ENCODE results near the gene PHACTR3. TPM values are rescaled to one million over a fixed set of nuclear protein-coding genes. Genes with fewer than 3 reads are reported as not detected.

Gene PHACTR3
- total RNA-seq, 1 donor from 2014 or later: 8.7 TPM

DNA sequence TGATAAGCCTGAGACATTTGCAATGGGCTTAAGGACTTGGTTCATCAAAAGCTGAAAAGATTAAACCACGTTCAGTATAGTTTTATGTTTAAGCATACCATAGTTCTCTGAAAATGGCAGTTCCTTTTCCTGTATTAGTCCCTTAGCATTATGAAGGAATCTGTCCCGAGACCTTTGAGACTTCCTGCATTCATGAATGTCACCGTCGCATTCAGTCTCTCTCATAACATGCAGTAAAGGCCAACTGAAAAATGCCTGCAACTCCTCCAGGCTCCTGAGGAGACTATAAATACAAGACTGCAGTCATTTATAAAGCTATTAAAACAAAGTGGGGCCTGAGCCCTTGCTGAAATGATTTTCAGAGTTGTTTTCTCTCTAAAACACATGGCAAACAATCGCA is 200.0 kb downstream of the PHACTR3 start:
- Mint-ChIP-seq H3K27me3 (ENCODE audit: unreplicated experiment) (peaks cover 2% of the 10 kb centered on the region), H3K4me1 (ENCODE audit: unreplicated experiment) (peaks cover 4% of the 10 kb centered on the region), H3K27ac (ENCODE audit: unreplicated experiment) (no peak overlapping the region), H3K36me3 (ENCODE audit: low read depth, unreplicated experiment) (peaks cover 4% of the 10 kb centered on the region), H3K4me3 (ENCODE audit: unreplicated experiment) (no peak overlapping the region), H3K9me3 (ENCODE audit: unreplicated experiment) (peaks cover 3% of the 10 kb centered on the region)
- DNase-seq (ENCODE audit: low spot score): no peak
- TF ChIP-seq, protein P1, sequence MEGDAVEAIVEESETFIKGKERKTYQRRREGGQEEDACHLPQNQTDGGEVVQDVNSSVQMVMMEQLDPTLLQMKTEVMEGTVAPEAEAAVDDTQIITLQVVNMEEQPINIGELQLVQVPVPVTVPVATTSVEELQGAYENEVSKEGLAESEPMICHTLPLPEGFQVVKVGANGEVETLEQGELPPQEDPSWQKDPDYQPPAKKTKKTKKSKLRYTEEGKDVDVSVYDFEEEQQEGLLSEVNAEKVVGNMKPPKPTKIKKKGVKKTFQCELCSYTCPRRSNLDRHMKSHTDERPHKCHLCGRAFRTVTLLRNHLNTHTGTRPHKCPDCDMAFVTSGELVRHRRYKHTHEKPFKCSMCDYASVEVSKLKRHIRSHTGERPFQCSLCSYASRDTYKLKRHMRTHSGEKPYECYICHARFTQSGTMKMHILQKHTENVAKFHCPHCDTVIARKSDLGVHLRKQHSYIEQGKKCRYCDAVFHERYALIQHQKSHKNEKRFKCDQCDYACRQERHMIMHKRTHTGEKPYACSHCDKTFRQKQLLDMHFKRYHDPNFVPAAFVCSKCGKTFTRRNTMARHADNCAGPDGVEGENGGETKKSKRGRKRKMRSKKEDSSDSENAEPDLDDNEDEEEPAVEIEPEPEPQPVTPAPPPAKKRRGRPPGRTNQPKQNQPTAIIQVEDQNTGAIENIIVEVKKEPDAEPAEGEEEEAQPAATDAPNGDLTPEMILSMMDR (IDR thresholded peaks at IDR 0.05; ENCODE audit: unreplicated experiment): no peak

DNA sequence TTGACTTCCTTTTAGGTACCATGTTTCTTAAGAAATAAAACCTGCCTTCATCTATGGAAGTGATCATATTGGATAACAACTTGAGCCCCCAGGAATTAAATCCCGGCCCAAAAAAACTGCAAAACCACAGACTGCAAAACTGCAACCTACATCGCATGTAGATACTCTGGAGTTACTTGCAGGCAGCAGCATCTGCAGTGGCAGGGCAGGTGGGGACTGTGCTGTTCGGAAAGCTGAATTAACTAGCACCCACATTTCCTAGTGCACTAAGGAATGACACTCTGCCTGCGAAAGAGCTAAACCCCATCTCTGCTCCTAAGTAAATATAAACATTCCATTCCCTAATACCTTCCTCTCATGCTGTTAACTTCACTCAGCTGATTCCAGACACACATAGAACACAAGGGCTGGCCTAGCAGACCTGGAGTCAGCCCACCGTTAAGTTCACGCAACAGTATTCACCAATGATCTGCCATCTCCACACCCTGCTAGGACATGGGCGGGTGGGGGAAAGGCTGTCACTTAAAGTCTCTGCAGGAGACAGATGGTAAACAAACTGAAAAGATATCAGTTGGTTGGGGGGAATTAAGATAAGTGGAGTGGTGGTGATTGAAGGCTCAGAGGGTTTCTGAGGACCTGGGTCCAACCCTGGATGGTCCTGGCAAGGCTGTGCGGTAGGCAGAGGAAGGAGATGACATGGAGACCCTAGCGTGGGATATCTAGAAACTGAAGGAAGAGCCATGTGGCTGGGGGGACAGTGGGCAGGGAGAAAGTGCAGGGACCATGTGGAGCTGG is 200.7 kb downstream of the PHACTR3 start:
- Mint-ChIP-seq H3K9me3 (ENCODE audit: unreplicated experiment) (no peaks in the 10 kb centered on the region), H3K27ac (ENCODE audit: unreplicated experiment) (no peak overlapping the region), H3K27me3 (ENCODE audit: unreplicated experiment) (peaks cover 4% of the 10 kb centered on the region), H3K36me3 (ENCODE audit: low read depth, unreplicated experiment) (peaks cover 4% of the 10 kb centered on the region), H3K4me1 (ENCODE audit: unreplicated experiment) (peaks cover 4% of the 10 kb centered on the region), H3K4me3 (ENCODE audit: unreplicated experiment) (no peak overlapping the region)
- DNase-seq (ENCODE audit: low spot score): no peak
- TF ChIP-seq, protein P1 (IDR thresholded peaks at IDR 0.05; ENCODE audit: unreplicated experiment): no peak

DNA sequence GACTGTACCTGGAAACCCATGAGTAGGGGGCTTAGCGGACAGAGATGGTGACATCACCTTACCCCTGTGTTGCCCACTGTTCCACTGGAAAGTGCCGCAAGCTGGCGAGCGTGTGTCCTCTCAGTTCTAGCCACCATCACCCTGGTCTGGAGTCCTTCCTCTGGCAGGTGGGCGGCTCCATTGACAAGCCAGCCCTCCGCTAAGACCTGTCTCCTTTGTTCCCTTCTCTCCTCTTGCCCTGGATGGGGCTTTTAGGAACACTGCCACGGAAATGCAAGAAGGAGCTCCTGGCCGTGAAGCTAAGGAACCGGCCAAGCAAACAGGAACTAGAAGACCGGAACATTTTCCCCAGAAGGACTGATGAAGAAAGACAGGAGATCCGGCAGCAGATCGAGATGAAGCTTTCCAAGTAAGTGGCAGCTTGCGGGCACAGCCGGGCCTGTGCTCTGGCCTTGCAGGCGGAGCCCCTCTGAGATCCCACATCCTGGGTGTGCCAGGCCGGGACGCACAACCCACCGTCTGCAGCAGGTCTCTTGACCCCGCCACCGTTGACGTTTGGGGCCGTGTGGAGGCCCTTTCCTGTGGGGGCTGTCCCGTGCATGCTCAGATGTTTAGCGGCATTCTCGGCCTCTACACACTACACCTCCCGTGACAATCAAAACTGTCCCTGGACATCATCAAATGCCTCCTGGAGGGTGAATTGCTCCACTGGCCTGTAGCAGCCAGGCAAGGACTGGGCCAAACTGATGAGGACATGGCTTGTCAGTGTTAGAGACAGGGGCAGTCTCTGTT is 201.6 kb downstream of the PHACTR3 start:
- no peak for DNase-seq (ENCODE audit: low spot score)
- no peak overlapping the region for H3K4me3 Mint-ChIP-seq (ENCODE audit: unreplicated experiment)
- H3K4me1 Mint-ChIP-seq (ENCODE audit: unreplicated experiment): peaks cover 4% of the 10 kb centered on the region
- no peak overlapping the region for H3K27ac Mint-ChIP-seq (ENCODE audit: unreplicated experiment)
- TF ChIP-seq, protein P1 (IDR thresholded peaks at IDR 0.05; ENCODE audit: unreplicated experiment): no peak
- no peaks in the 10 kb centered on the region for H3K9me3 Mint-ChIP-seq (ENCODE audit: unreplicated experiment)
- peaks cover 3% of the 10 kb centered on the region for H3K27me3 Mint-ChIP-seq (ENCODE audit: unreplicated experiment)
- peaks cover 4% of the 10 kb centered on the region for H3K36me3 Mint-ChIP-seq (ENCODE audit: low read depth, unreplicated experiment)

DNA sequence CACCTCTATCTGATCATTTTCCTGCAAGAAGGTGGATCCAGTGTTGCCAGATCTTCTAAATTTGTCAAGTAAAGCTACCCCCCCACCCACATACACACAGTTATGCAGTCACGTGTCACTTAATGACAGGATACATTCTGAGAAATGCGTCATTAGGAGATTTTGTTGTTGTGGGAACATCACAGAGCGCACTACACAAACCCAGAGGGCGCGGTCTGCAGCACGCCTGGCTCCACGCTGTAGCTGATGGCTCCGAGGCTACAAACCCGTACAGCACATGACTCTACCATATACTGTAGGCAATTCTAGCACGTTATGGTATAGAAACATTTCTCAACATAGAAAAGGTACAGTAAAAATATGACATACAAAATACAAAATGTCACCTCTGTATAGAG is 202.2 kb downstream of the PHACTR3 start:
- no peak overlapping the region for H3K27ac Mint-ChIP-seq (ENCODE audit: unreplicated experiment)

More for the DNA sequence above, 202.2 kb downstream of the PHACTR3 start:
- Mint-ChIP-seq H3K4me3 (ENCODE audit: unreplicated experiment) (no peak overlapping the region), H3K36me3 (ENCODE audit: low read depth, unreplicated experiment) (peaks cover 4% of the 10 kb centered on the region), H3K27me3 (ENCODE audit: unreplicated experiment) (peaks cover 4% of the 10 kb centered on the region), H3K9me3 (ENCODE audit: unreplicated experiment) (no peaks in the 10 kb centered on the region), H3K4me1 (ENCODE audit: unreplicated experiment) (peaks cover 4% of the 10 kb centered on the region)
- TF ChIP-seq, protein P1 (IDR thresholded peaks at IDR 0.05; ENCODE audit: unreplicated experiment): no peak
- no peak for DNase-seq (ENCODE audit: low spot score)
